ENCODE data around the gene MARCKS.
A peak's percentile ranks its signal among the peaks of the same experiment; 100 is the strongest.

Gene MARCKS

GRCh38 chr6:113833537-113833936, 23.6 kb upstream of the MARCKS start:
- no peak for TF ChIP-seq ZNF274 (IDR thresholded peaks at IDR 0.05; ENCODE audit: low read depth, low read length)
- no peak overlapping the region for H3K4me3 ChIP-seq (ENCODE audit: low read length)

- H3K4me3 ChIP-seq (ENCODE audit: low read length): no peak overlapping the region
- no peak for TF ChIP-seq ZNF274 (IDR thresholded peaks at IDR 0.05; ENCODE audit: low read depth, low read length)
Measured at GRCh38 chr6:113837170-113837569, 20.0 kb upstream of the MARCKS start.

GRCh38 chr6:113842165-113842564, 15.0 kb upstream of the MARCKS start:
- TF ChIP-seq ZNF274 (IDR thresholded peaks at IDR 0.05; ENCODE audit: low read depth, low read length): no peak
- H3K4me3 ChIP-seq (ENCODE audit: low read length): no peak overlapping the region

- H3K4me3 ChIP-seq (ENCODE audit: low read length): no peak overlapping the region
- TF ChIP-seq ZNF274 (IDR thresholded peaks at IDR 0.05; ENCODE audit: low read depth, low read length): no peak
Measured at GRCh38 chr6:113843500-113844073, 13.6 kb upstream of the MARCKS start.

GRCh38 chr6:113846577-113846976, 10.6 kb upstream of the MARCKS start:
- H3K4me3 ChIP-seq (ENCODE audit: low read length): no peak overlapping the region
- no peak for TF ChIP-seq ZNF274 (IDR thresholded peaks at IDR 0.05; ENCODE audit: low read depth, low read length)

- H3K4me3 ChIP-seq (ENCODE audit: low read length): no peak overlapping the region
- no peak for TF ChIP-seq ZNF274 (IDR thresholded peaks at IDR 0.05; ENCODE audit: low read depth, low read length)
Measured at GRCh38 chr6:113847447-113847846, 9.7 kb upstream of the MARCKS start.

- H3K4me3 ChIP-seq (ENCODE audit: low read length): no peak overlapping the region
- no peak for TF ChIP-seq ZNF274 (IDR thresholded peaks at IDR 0.05; ENCODE audit: low read depth, low read length)
Measured at GRCh38 chr6:113848280-113848679, 8.9 kb upstream of the MARCKS start.

- H3K4me3 ChIP-seq (ENCODE audit: low read length): no peak overlapping the region
- TF ChIP-seq ZNF274 (IDR thresholded peaks at IDR 0.05; ENCODE audit: low read depth, low read length): no peak
Measured at GRCh38 chr6:113848811-113849210, 8.3 kb upstream of the MARCKS start.

- no peak for TF ChIP-seq ZNF274 (IDR thresholded peaks at IDR 0.05; ENCODE audit: low read depth, low read length)
- no peak overlapping the region for H3K4me3 ChIP-seq (ENCODE audit: low read length)
Measured at GRCh38 chr6:113853252-113853651, 3.9 kb upstream of the MARCKS start.

- H3K4me3 ChIP-seq (ENCODE audit: low read length): peak overlapping the region; percentile 94
- TF ChIP-seq ZNF274 (IDR thresholded peaks at IDR 0.05; ENCODE audit: low read depth, low read length): no peak
Measured at GRCh38 chr6:113854531-113855499, 2.3 kb upstream of the MARCKS start.

- H3K4me3 ChIP-seq (ENCODE audit: low read length): peak overlapping the region; percentile 94
- TF ChIP-seq ZNF274 (IDR thresholded peaks at IDR 0.05; ENCODE audit: low read depth, low read length): no peak
Measured at GRCh38 chr6:113855500-113856374, 1.4 kb upstream of the MARCKS start.

- TF ChIP-seq ZNF274 (IDR thresholded peaks at IDR 0.05; ENCODE audit: low read depth, low read length): no peak
- H3K4me3 ChIP-seq (ENCODE audit: low read length): peak overlapping the region; percentile 94
Measured at GRCh38 chr6:113856375-113856624, 845 bp upstream of the MARCKS start.

GRCh38 chr6:113857556-113858479, 673 bp downstream of the MARCKS start:
- TF ChIP-seq ZNF274 (IDR thresholded peaks at IDR 0.05; ENCODE audit: low read depth, low read length): no peak
- H3K4me3 ChIP-seq (ENCODE audit: low read length): peak overlapping the region; percentile 94

All from GM08714 (cell line).